Mesenchymal stem cell (in vitro differentiated cells and primary cell): Measurements from ENCODE around the gene TSC22D1.

Experiments used
- DNase-seq: peaks from one replicate; pipeline ENCODE4 v3.0.0-alpha.2; 2013
- H2AFZ ChIP-seq: one replicate; pipeline ENCODE4 v1.6.1; 2013; ENCODE audit warnings: low read depth, mild to moderate bottlenecking, control low read depth, inconsistent platforms, low read length, moderate library complexity
- H2AK5ac ChIP-seq: 2 replicates; pipeline ENCODE4 v1.6.1; 2013; ENCODE audit warnings: low read length, moderate library complexity, mild to moderate bottlenecking, inconsistent platforms; ENCODE audit not compliant: severe bottlenecking
- H2BK120ac ChIP-seq: one replicate; pipeline ENCODE4 v1.6.1; 2013; ENCODE audit warnings: low read depth, mild to moderate bottlenecking, inconsistent platforms, low read length, moderate library complexity
- H2BK12ac ChIP-seq, 2 experiments: one replicate each; pipeline ENCODE4 v1.6.1; 2013; ENCODE audit warnings: inconsistent platforms in 2 of 2, low read length in 2 of 2, mild to moderate bottlenecking in 2 of 2, moderate library complexity in 2 of 2, control low read depth in 1 of 2
- H2BK15ac ChIP-seq: one replicate; pipeline ENCODE4 v1.6.1; 2013; ENCODE audit warnings: mild to moderate bottlenecking, low read depth, inconsistent platforms; ENCODE audit not compliant: poor library complexity, severe bottlenecking
- H2BK5ac ChIP-seq: 2 replicates; pipeline ENCODE4 v1.6.1; 2013; ENCODE audit warnings: low read depth, mild to moderate bottlenecking, low read length, control low read depth, inconsistent platforms; ENCODE audit not compliant: poor library complexity, severe bottlenecking
- H3K14ac ChIP-seq, 2 experiments: one replicate each; pipeline ENCODE4 v1.6.1; 2013; ENCODE audit warnings: inconsistent platforms in 2 of 2, low read length in 2 of 2, control low read depth in 1 of 2, mild to moderate bottlenecking in 1 of 2, moderate library complexity in 1 of 2
- H3K18ac ChIP-seq, 2 experiments: one replicate each; pipeline ENCODE4 v1.6.1; 2013; ENCODE audit warnings: inconsistent platforms in 2 of 2, low read length in 2 of 2, control low read depth in 1 of 2, low read depth in 1 of 2, mild to moderate bottlenecking in 1 of 2
- H3K23ac ChIP-seq, 2 experiments: one replicate each; pipeline ENCODE4 v1.6.1; 2013; ENCODE audit warnings: inconsistent platforms in 2 of 2, low read length in 2 of 2, mild to moderate bottlenecking in 2 of 2, moderate library complexity in 2 of 2, control low read depth in 1 of 2
- H3K27ac ChIP-seq: 2 replicates; pipeline ENCODE4 v1.5.1; 2013; ENCODE audit warnings: mild to moderate bottlenecking, moderate library complexity, low read length, control low read depth, inconsistent platforms; ENCODE audit not compliant: poor library complexity, severe bottlenecking
- H3K27me3 ChIP-seq, 2 experiments: 2 replicates each; pipeline versions ENCODE4 v1.6.1 to v1.7.0; 2013; ENCODE audit warnings: low read length in 2 of 2, mild to moderate bottlenecking in 2 of 2, moderate library complexity in 2 of 2, control low read depth in 1 of 2, inconsistent platforms in 1 of 2; ENCODE audit not compliant: control insufficient read depth in 1 of 2, insufficient read depth in 1 of 2
- H3K36me3 ChIP-seq, 2 experiments: 2 replicates each; pipeline versions ENCODE4 v1.6.1 to v1.7.0; 2013; ENCODE audit warnings: low read length in 2 of 2, control low read depth in 1 of 2, inconsistent platforms in 1 of 2, low read depth in 1 of 2, mild to moderate bottlenecking in 1 of 2; ENCODE audit not compliant: insufficient read depth in 2 of 2, control insufficient read depth in 1 of 2
- H3K4ac ChIP-seq, 2 experiments: one replicate each; pipeline ENCODE4 v1.6.1; 2013; ENCODE audit warnings: inconsistent platforms in 2 of 2, low read length in 2 of 2, mild to moderate bottlenecking in 2 of 2, moderate library complexity in 2 of 2, control low read depth in 1 of 2, low read depth in 1 of 2
- H3K4me1 ChIP-seq: 2 replicates; pipeline ENCODE4 v1.6.1; 2013; ENCODE audit warnings: low read depth, low read length, control low read depth; ENCODE audit not compliant: control insufficient read depth, insufficient read depth
- H3K4me2 ChIP-seq: 2 replicates; pipeline ENCODE4 v1.6.1; 2013; ENCODE audit warnings: low read length, mild to moderate bottlenecking, inconsistent platforms; ENCODE audit not compliant: poor library complexity, severe bottlenecking
- H3K4me3 ChIP-seq, 2 experiments: 2 replicates each; pipeline versions ENCODE4 v1.5.1 to v1.7.0; 2013; ENCODE audit warnings: low read length in 2 of 2, mild to moderate bottlenecking in 2 of 2, control low read depth in 1 of 2, low read depth in 1 of 2; ENCODE audit not compliant: insufficient read depth in 1 of 2
- H3K79me1 ChIP-seq: replicated peaks from 2 replicates; pipeline ENCODE4 v1.6.1; 2013; ENCODE audit warnings: mild to moderate bottlenecking, control low read depth, low read length, inconsistent platforms; ENCODE audit not compliant: poor library complexity, severe bottlenecking
- H3K9ac ChIP-seq: 2 replicates; pipeline ENCODE4 v1.7.0; 2013; ENCODE audit warnings: mild to moderate bottlenecking, low read length, moderate library complexity
- H3K9me3 ChIP-seq: 2 replicates; pipeline ENCODE4 v1.7.0; 2013; ENCODE audit warnings: mild to moderate bottlenecking, low read length; ENCODE audit not compliant: control insufficient read depth
- H4K8ac ChIP-seq: one replicate; pipeline ENCODE4 v1.6.1; 2013; ENCODE audit warnings: inconsistent platforms, mild to moderate bottlenecking, low read length, moderate library complexity
- H4K91ac ChIP-seq: one replicate; pipeline ENCODE4 v1.6.1; 2013; ENCODE audit warnings: mild to moderate bottlenecking, low read length, inconsistent platforms
- WGBS: methylation state at CpG from one replicate; pipeline ENCODE4 v1.1.7; 2013; ENCODE audit warnings: mixed read lengths; 5-methylcytosine and 5-hydroxymethylcytosine counted together

Gene TSC22D1

GRCh38 chr13:44385847-44386246 is 190.3 kb downstream of the TSC22D1 start:
- no peaks in the 10 kb centered on the region for H3K4me1 ChIP-seq
- H3K4me3 ChIP-seq = no peak overlapping the region
- H2BK15ac ChIP-seq = no peak overlapping the region
- no peak overlapping the region for H3K27ac ChIP-seq
- no peak for DNase-seq
- no peak overlapping the region for H2AK5ac ChIP-seq
- no peak overlapping the region for H3K23ac ChIP-seq
- H2BK120ac ChIP-seq = no peak overlapping the region
- H3K4ac ChIP-seq = no peak overlapping the region
- H2BK5ac ChIP-seq = no peak overlapping the region
- no peaks in the 10 kb centered on the region for H3K9me3 ChIP-seq
- 94% methylated on average over 6 of the region's 6 CpGs for WGBS
- peak overlapping the region; percentile 28 to 84 for H2BK12ac ChIP-seq
- no peak overlapping the region for H3K4me2 ChIP-seq
- H4K91ac ChIP-seq = peak overlapping the region; percentile 52
- H3K79me1 ChIP-seq = peaks cover 2% of the 10 kb centered on the region
- H3K27me3 ChIP-seq = no peaks in the 10 kb centered on the region
- H2AFZ ChIP-seq = no peak overlapping the region
- H3K18ac ChIP-seq = peak overlapping the region; percentile 44 to 54
- peak overlapping the region; percentile 72 for H4K8ac ChIP-seq
- H3K14ac ChIP-seq = peak overlapping the region in 1 of 2 experiments; percentile 5
- peaks cover 2 to 7% of the 10 kb centered on the region in 2 experiments for H3K36me3 ChIP-seq
- H3K9ac ChIP-seq = no peak overlapping the region

GRCh38 chr13:44385401-44385800 is 190.7 kb downstream of the TSC22D1 start:
- H4K91ac ChIP-seq = no peak overlapping the region
- H3K18ac ChIP-seq = peak overlapping the region; percentile 44 to 54
- H3K4me2 ChIP-seq = no peak overlapping the region
- H2AK5ac ChIP-seq = no peak overlapping the region
- no peak overlapping the region for H3K9ac ChIP-seq
- H3K4me1 ChIP-seq = no peaks in the 10 kb centered on the region
- peak overlapping the region; percentile 72 for H4K8ac ChIP-seq
- DNase-seq = no peak
- no peak overlapping the region for H3K4me3 ChIP-seq
- H2BK15ac ChIP-seq = no peak overlapping the region
- no peak overlapping the region for H2BK12ac ChIP-seq
- peaks cover 2 to 7% of the 10 kb centered on the region in 2 experiments for H3K36me3 ChIP-seq
- H3K14ac ChIP-seq = no peak overlapping the region
- H3K4ac ChIP-seq = no peak overlapping the region
- H3K27me3 ChIP-seq = no peaks in the 10 kb centered on the region
- no peak overlapping the region for H3K27ac ChIP-seq
- H2BK5ac ChIP-seq = no peak overlapping the region
- WGBS = no CpG with 5 or more reads among the region's 3 CpGs
- H2BK120ac ChIP-seq = no peak overlapping the region
- no peak overlapping the region for H2AFZ ChIP-seq
- no peak overlapping the region for H3K23ac ChIP-seq
- no peaks in the 10 kb centered on the region for H3K9me3 ChIP-seq
- peaks cover 2% of the 10 kb centered on the region for H3K79me1 ChIP-seq

GRCh38 chr13:44384778-44385177 is 191.4 kb downstream of the TSC22D1 start:
- Histone ChIP-seq H4K8ac (no peak overlapping the region), H2BK120ac (no peak overlapping the region), H2AK5ac (no peak overlapping the region), H3K4me1 (peaks cover 3% of the 10 kb centered on the region), H3K9me3 (no peaks in the 10 kb centered on the region), H3K23ac (no peak overlapping the region), H2BK5ac (no peak overlapping the region), H3K9ac (no peak overlapping the region), H3K4me3 (no peak overlapping the region), H4K91ac (no peak overlapping the region), H3K4me2 (no peak overlapping the region), H2BK12ac (no peak overlapping the region), H3K36me3 (peaks cover 7% of the 10 kb centered on the region in 2 experiments), H3K18ac (no peak overlapping the region), H2AFZ (no peak overlapping the region), H2BK15ac (no peak overlapping the region), H3K27me3 (no peaks in the 10 kb centered on the region), H3K79me1 (no peaks in the 10 kb centered on the region), H3K14ac (no peak overlapping the region), H3K27ac (no peak overlapping the region), H3K4ac (no peak overlapping the region)
- no CpG with 5 or more reads among the region's 1 CpG for WGBS
- DNase-seq = no peak

GRCh38 chr13:44383945-44384344 is 192.2 kb downstream of the TSC22D1 start:
- Histone ChIP-seq H2AFZ (no peak overlapping the region), H3K4me1 (peaks cover 3% of the 10 kb centered on the region), H2BK12ac (no peak overlapping the region), H3K79me1 (no peaks in the 10 kb centered on the region), H2AK5ac (no peak overlapping the region), H2BK5ac (no peak overlapping the region), H3K14ac (no peak overlapping the region), H3K23ac (no peak overlapping the region), H4K91ac (no peak overlapping the region), H3K18ac (no peak overlapping the region), H3K27ac (no peak overlapping the region), H3K4ac (no peak overlapping the region), H3K4me2 (no peak overlapping the region), H3K36me3 (peaks cover 7 to 9% of the 10 kb centered on the region in 2 experiments), H3K4me3 (no peak overlapping the region), H2BK120ac (no peak overlapping the region), H3K27me3 (no peaks in the 10 kb centered on the region), H4K8ac (no peak overlapping the region), H3K9ac (no peak overlapping the region), H2BK15ac (no peak overlapping the region), H3K9me3 (no peaks in the 10 kb centered on the region)
- no peak for DNase-seq
- 71% methylated on average over 5 of the region's 5 CpGs for WGBS
